ENCODE measurements around the gene KLHL26.

- TF ChIP-seq ETV6 (IDR thresholded peaks at IDR 0.05; ENCODE audit: borderline replicate concordance in 1 of 2, low read depth in 2 of 2, low read length in 1 of 2) (no peak), ETV6 (CRISPR knock-in tag; IDR thresholded peaks at IDR 0.05; ENCODE audit: borderline replicate concordance) (no peak), TAF1 (IDR thresholded peaks at IDR 0.05; ENCODE audit: control insufficient read depth, extremely low read depth, insufficient read depth, low read length, severe bottlenecking) (no peak), CEBPB (tag; IDR thresholded peaks at IDR 0.05) (no peak)
Observed at GRCh38 chr19:18616023-18616422, 20.8 kb upstream of the KLHL26 start.
